H1 (cell line): ENCODE measurements around the gene PHC2. TPM values are rescaled to one million over a fixed set of nuclear protein-coding genes. Genes with fewer than 3 reads are reported as not detected.

Source experiments
- CTCF ChIA-PET: fragments of 300-600 bp; sonication (Branson Sonifier 250); formaldehyde crosslinking; loops from one replicate; lab custom pipeline; 2021; ENCODE audit not compliant: partially characterized antibody; lab: Charles Lee
- POLR2A ChIA-PET: fragments of 300-600 bp; sonication (Branson Sonifier 250); formaldehyde crosslinking; loops from one replicate; lab custom pipeline; 2021; ENCODE audit warnings: inconsistent platforms; ENCODE audit not compliant: partially characterized antibody; lab: Charles Lee
- DNase-seq, 2 experiments: peaks; one replicate each; pipeline versions ENCODE4 v3.0.0 to v3.0.0-alpha.2; 2010 to 2022; ENCODE audit warnings: low spot score in 2 of 2, low read depth in 1 of 2, mixed read lengths in 1 of 2
- FAIRE-seq: peaks from 2 replicates; lab custom pipeline; 2011; peaks lifted over from hg19 to GRCh38; lab: Jason Lieb, UNC
- H2AFZ ChIP-seq: 2 replicates; pipeline ENCODE4 v1.8.1; 2012; ENCODE audit warnings: low read length, inconsistent platforms
- H2AK5ac ChIP-seq: 2 replicates; pipeline ENCODE4 v1.6.1; 2013; ENCODE audit warnings: low read depth, low read length
- H2BK120ac ChIP-seq: replicated peaks from 2 replicates; pipeline ENCODE3; 2013; ENCODE audit warnings: low read depth, low read length, inconsistent platforms
- H2BK12ac ChIP-seq: 2 replicates; pipeline ENCODE4 v1.6.1; 2013; ENCODE audit warnings: low read depth, low read length
- H2BK15ac ChIP-seq: 2 replicates; pipeline ENCODE4 v1.6.1; 2013; ENCODE audit warnings: low read length
- H2BK20ac ChIP-seq: 2 replicates; pipeline ENCODE4 v1.6.1; 2013; ENCODE audit warnings: low read length
- H2BK5ac ChIP-seq: 2 replicates; pipeline ENCODE4 v1.6.1; 2013; ENCODE audit warnings: low read depth, low read length
- H3K14ac ChIP-seq: 2 replicates; pipeline ENCODE4 v1.6.1; 2013; ENCODE audit warnings: inconsistent platforms; ENCODE audit not compliant: insufficient read length
- H3K18ac ChIP-seq: 2 replicates; pipeline ENCODE4 v1.6.1; 2013; ENCODE audit warnings: low read length; ENCODE audit errors: extremely low read depth
- H3K23ac ChIP-seq: 2 replicates; pipeline ENCODE4 v1.6.1; 2013; ENCODE audit warnings: inconsistent platforms; ENCODE audit not compliant: insufficient read length
- H3K23me2 ChIP-seq: 2 replicates; pipeline ENCODE4 v1.6.1; 2013; ENCODE audit warnings: low read depth, low read length
- H3K27ac ChIP-seq: 2 replicates; pipeline ENCODE4 v1.6.1; 2011; ENCODE audit warnings: low read depth, low read length, inconsistent platforms
- H3K27me3 ChIP-seq, 4 experiments: replicated peaks in 1 of 4; 1 replicate in 1 of 4; 2 replicates in 3 of 4; pipeline versions ENCODE4 v1.6.1 to v1.8.1; 2011 to 2013; ENCODE audit warnings: low read length in 3 of 4, mild to moderate bottlenecking in 3 of 4, inconsistent platforms in 2 of 4, mixed read lengths in 2 of 4, moderate library complexity in 1 of 4; ENCODE audit not compliant: control insufficient read depth in 3 of 4, insufficient read depth in 3 of 4; ENCODE audit errors: extremely low read depth in 1 of 4
- H3K36me3 ChIP-seq, 4 experiments: 2 replicates each; pipeline versions ENCODE4 v1.6.1 to v1.8.1; 2011 to 2013; ENCODE audit warnings: mild to moderate bottlenecking in 4 of 4, low read length in 3 of 4, moderate library complexity in 2 of 4, control low read depth in 1 of 4, inconsistent platforms in 1 of 4; ENCODE audit not compliant: insufficient read depth in 4 of 4, control insufficient read depth in 2 of 4
- H3K4ac ChIP-seq: replicated peaks from 2 replicates; pipeline ENCODE3; 2013; ENCODE audit warnings: low read length, low read depth, mixed read lengths, inconsistent platforms; ENCODE audit not compliant: insufficient read length
- H3K4me1 ChIP-seq, 4 experiments: replicated peaks in 1 of 4; 1 replicate in 1 of 4; 2 replicates in 3 of 4; pipeline versions ENCODE4 v1.6.1 to v1.8.1; 2011 to 2013; ENCODE audit warnings: low read length in 3 of 4, inconsistent platforms in 2 of 4, mixed read lengths in 1 of 4; ENCODE audit not compliant: insufficient read depth in 4 of 4, control insufficient read depth in 3 of 4
- H3K4me2 ChIP-seq, 2 experiments: 2 replicates each; pipeline versions ENCODE4 v1.6.1 to v1.8.1; 2011 to 2013; ENCODE audit warnings: low read depth in 2 of 2, low read length in 2 of 2, control low read depth in 1 of 2, inconsistent platforms in 1 of 2, mild to moderate bottlenecking in 1 of 2; ENCODE audit not compliant: insufficient read depth in 1 of 2
- H3K4me3 ChIP-seq, 4 experiments: fragments of 200-600, 300-600 bp in 1 of 4; sonication (generic), shearing (Covaris generic), sonication (Bioruptor Twin) in 1 of 4; 2 replicates each; pipeline versions ENCODE4 v1.5.1 to v1.8.1; 2011 to 2016; ENCODE audit warnings: low read length in 4 of 4, low read depth in 3 of 4, control low read depth in 2 of 4, inconsistent platforms in 2 of 4, mild to moderate bottlenecking in 2 of 4, mixed read lengths in 1 of 4, moderate library complexity in 1 of 4; ENCODE audit not compliant: insufficient read depth in 2 of 4; ENCODE audit errors: extremely low read depth in 1 of 4
- H3K56ac ChIP-seq: replicated peaks from 2 replicates; pipeline ENCODE3; 2013; ENCODE audit warnings: low read depth, mild to moderate bottlenecking, mixed read lengths, low read length, inconsistent platforms; ENCODE audit not compliant: insufficient read length
- H3K79me1 ChIP-seq: 2 replicates; pipeline ENCODE4 v1.6.1; 2013; ENCODE audit warnings: low read depth, low read length, control low read depth
- H3K79me2 ChIP-seq, 2 experiments: 2 replicates each; pipeline versions ENCODE4 v1.6.1 to v1.8.1; 2012 to 2013; ENCODE audit warnings: low read length in 2 of 2, mild to moderate bottlenecking in 2 of 2, inconsistent platforms in 1 of 2; ENCODE audit not compliant: insufficient read depth in 2 of 2, control insufficient read depth in 1 of 2
- H3K9ac ChIP-seq, 4 experiments: replicated peaks in 1 of 4; 1 replicate in 1 of 4; 2 replicates in 3 of 4; pipeline versions ENCODE4 v1.6.1 to v1.8.1; 2011 to 2013; ENCODE audit warnings: low read depth in 3 of 4, low read length in 3 of 4, control low read depth in 2 of 4, mild to moderate bottlenecking in 2 of 4, moderate library complexity in 2 of 4, inconsistent platforms in 1 of 4; ENCODE audit errors: extremely low read depth in 1 of 4
- H3K9me3 ChIP-seq, 2 experiments: 2 replicates each; pipeline versions ENCODE4 v1.6.1 to v1.8.1; 2012 to 2013; ENCODE audit warnings: mild to moderate bottlenecking in 2 of 2, moderate library complexity in 2 of 2, control low read depth in 1 of 2, inconsistent platforms in 1 of 2, low read depth in 1 of 2, low read length in 1 of 2, mixed read lengths in 1 of 2; ENCODE audit not compliant: insufficient read depth in 2 of 2
- H4K20me1 ChIP-seq, 2 experiments: replicated peaks in 1 of 2; 2 replicates each; pipeline versions ENCODE3 to v1.8.1; 2011 to 2013; ENCODE audit warnings: inconsistent platforms in 2 of 2, low read length in 2 of 2, mild to moderate bottlenecking in 1 of 2; ENCODE audit not compliant: insufficient read depth in 2 of 2, control insufficient read depth in 1 of 2
- H4K5ac ChIP-seq: 2 replicates; pipeline ENCODE4 v1.6.1; 2013; ENCODE audit warnings: low read length, low read depth, mixed read lengths, inconsistent platforms; ENCODE audit not compliant: insufficient read length
- H4K8ac ChIP-seq: 2 replicates; pipeline ENCODE4 v1.8.0; 2013; ENCODE audit warnings: mild to moderate bottlenecking, moderate library complexity, low read length, inconsistent platforms; ENCODE audit not compliant: insufficient read depth; ENCODE audit errors: extremely low read depth
- H4K91ac ChIP-seq: replicated peaks from 2 replicates; pipeline ENCODE3; 2013; ENCODE audit warnings: low read length, mixed read lengths, inconsistent platforms; ENCODE audit not compliant: insufficient read length
- ASH2L ChIP-seq: fragments of 200-600, 300-600 bp; sonication (generic); IDR thresholded peaks from one replicate; pipeline ENCODE4 v1.7.1; 2017; ENCODE audit warnings: low read length
- CTBP2 ChIP-seq: IDR thresholded peaks from 2 replicates; pipeline ENCODE4 v1.7.0; 2011; ENCODE audit warnings: borderline replicate concordance, mild to moderate bottlenecking, moderate library complexity, mixed read lengths, low read length; ENCODE audit not compliant: insufficient read depth, insufficient read length
- CTCF ChIP-seq, 3 experiments: IDR thresholded peaks; 1 replicate in 2 of 3; 2 replicates in 1 of 3; pipeline versions ENCODE4 v1.5.1 to v1.6.1; 2011; ENCODE audit warnings: low read length in 3 of 3, mild to moderate bottlenecking in 3 of 3, inconsistent platforms in 2 of 3, low read depth in 1 of 3, moderate library complexity in 1 of 3; ENCODE audit not compliant: insufficient read depth in 1 of 3; ENCODE audit errors: control extremely low read depth in 1 of 3
- POU5F1 ChIP-seq: IDR thresholded peaks from 2 replicates; pipeline ENCODE4 v1.6.1; 2011; ENCODE audit warnings: low read depth, mild to moderate bottlenecking, low read length, moderate library complexity
- RAD21 ChIP-seq, 2 experiments: IDR thresholded peaks in 1 of 2; conservative IDR thresholded peaks in 1 of 2; 2 replicates each; pipeline ENCODE4 v1.6.1; 2011; ENCODE audit warnings: low read depth in 2 of 2, low read length in 2 of 2, improper control_type of control experiment in 1 of 2, inconsistent platforms in 1 of 2, mild to moderate bottlenecking in 1 of 2, moderate library complexity in 1 of 2
- RBBP5 ChIP-seq: IDR thresholded peaks from 2 replicates; pipeline ENCODE4 v1.7.1; 2012; ENCODE audit warnings: low read depth, mild to moderate bottlenecking, inconsistent platforms, low read length, moderate library complexity, borderline replicate concordance
- RFX5 ChIP-seq: IDR thresholded peaks from 2 replicates; pipeline ENCODE4 v1.6.1; 2011; ENCODE audit warnings: low read depth, low read length, improper control_type of control experiment, borderline replicate concordance
- SIRT6 ChIP-seq: IDR thresholded peaks from one replicate; pipeline ENCODE4 v1.7.1; 2012; ENCODE audit warnings: low read length, inconsistent platforms
- SP2 ChIP-seq: IDR thresholded peaks from 2 replicates; pipeline ENCODE4 v1.6.1; 2012; ENCODE audit warnings: mild to moderate bottlenecking, low read length, inconsistent platforms
- TBP ChIP-seq: IDR thresholded peaks from 2 replicates; pipeline ENCODE4 v1.6.1; 2011; ENCODE audit warnings: low read depth, low read length, improper control_type of control experiment
- WGBS, 2 experiments: shearing (Covaris generic) in 1 of 2; methylation state at CpG; one replicate each; pipeline versions ENCODE4 v1.1.6 to v1.1.7; 2013 to 2015; ENCODE audit warnings: low lambda C conversion rate in 2 of 2, mixed read lengths in 2 of 2, inconsistent platforms in 1 of 2, low coverage in 1 of 2, missing lambda C conversion rate in 1 of 2; ENCODE audit not compliant: insufficient replicate concordance in 2 of 2, insufficient coverage in 1 of 2, insufficient read length in 1 of 2; ENCODE audit errors: extremely low coverage in 1 of 2, missing lambda C conversion rate in 1 of 2; 5-methylcytosine and 5-hydroxymethylcytosine counted together
- polyA plus RNA-seq, 7 experiments: library from polyadenylated mRNA; depleted of rRNA in 3 of 7; stranded (reverse) in 5 of 7; unstranded in 2 of 7; fragments of >200 nt in 5 of 7; fragments of 200-250 nt in 2 of 7; gene quantifications; 1 replicate in 5 of 7; 2 replicates in 1 of 7; 4 replicates in 1 of 7; pipeline versions ENCODE4 v1.2.1 to v1.2.3, GENCODE V29; 2011 to 2013; ENCODE audit warnings: missing spikeins in 2 of 7, mixed read lengths in 2 of 7
- total RNA-seq: library from RNA; stranded (reverse); fragmentation: NEBNext Ultra II Directional; extraction: Animal tissue kit (Norgen Biotek cat#: 25700); gene quantifications from 2 replicates; pipeline ENCODE4 v1.2.1, GENCODE V29; 2021

The PHC2 gene
- total and polyA plus RNA-seq, 2 of the 8 experiments (the other 6 are each of a cell fraction or from before 2014, with no cell fraction given) = 5.6 to 14.2 TPM

- no peak for DNase-seq
- FAIRE-seq = no peak
- POLR2A ChIA-PET = interaction anchor here (1.2 to 2.7 kb wide), 4 partner anchors 10 to 28 kb away, joined by 3 to 10 read pairs (median 4); no protein-coding TSS in a partner anchor
- TF ChIP-seq TBP = no peak
- TF ChIP-seq CTCF (IDR thresholded peaks at IDR 0.05; ENCODE audit: control extremely low read depth in 1 of 3, insufficient read depth in 1 of 3, low read depth in 1 of 3, low read length in 3 of 3) = peak; percentile 20 to 50 (median 37); a peak in 3 of 4 replicates
- no peak for TF ChIP-seq SIRT6
- TF ChIP-seq POU5F1 = no peak
- no peak for TF ChIP-seq RFX5
- TF ChIP-seq RAD21 (IDR thresholded peaks at IDR 0.05 in 1 of 2, conservative IDR thresholded peaks at IDR 0.05 in 1 of 2; ENCODE audit: low read depth in 2 of 2, low read length in 2 of 2) = peak; percentile 10 to 43; a peak in 3 of 4 replicates
- no peak for TF ChIP-seq ASH2L
- TF ChIP-seq CTBP2 = no peak
- TF ChIP-seq SP2 = no peak
- no peak for TF ChIP-seq RBBP5
Observed at GRCh38 chr1:33339413-33339812, 91.5 kb downstream of the PHC2 start.

More at GRCh38 chr1:33339413-33339812, 91.5 kb downstream of the PHC2 start:
- no peak overlapping the region for H3K4ac ChIP-seq
- no peak overlapping the region for H4K5ac ChIP-seq
- H3K79me2 ChIP-seq = no peaks in the 10 kb centered on the region
- H2BK5ac ChIP-seq = no peak overlapping the region
- CTCF ChIA-PET = interaction anchor here (0.5 to 4.4 kb wide), 20 partner anchors 9 to 156 kb away, joined by 3 to 37 read pairs (median 4); partner anchors contain the start of gene A3GALT2
- H3K36me3 ChIP-seq = no peaks in the 10 kb centered on the region
- H3K4me1 ChIP-seq = peaks cover 23 to 53% (median 30%) of the 10 kb centered on the region in 4 experiments
- no peak overlapping the region for H3K18ac ChIP-seq
- no peaks in the 10 kb centered on the region for H3K9me3 ChIP-seq
- H3K56ac ChIP-seq = no peak overlapping the region
- H4K8ac ChIP-seq = no peak overlapping the region
- H3K23me2 ChIP-seq = no peaks in the 10 kb centered on the region
- no peak overlapping the region for H2BK15ac ChIP-seq
- no peak overlapping the region for H3K23ac ChIP-seq
- peak overlapping the region in 1 of 2 experiments; percentile 61; a peak in 1 of 4 replicates for H3K4me2 ChIP-seq
- no peaks in the 10 kb centered on the region; a peak in 1 of 7 replicates for H3K27me3 ChIP-seq
- no peak overlapping the region for H3K9ac ChIP-seq
- no peak overlapping the region for H3K4me3 ChIP-seq
- no peak overlapping the region for H3K14ac ChIP-seq
- peaks cover 0 to 2% of the 10 kb centered on the region in 2 experiments for H4K20me1 ChIP-seq
- H2AK5ac ChIP-seq = no peak overlapping the region
- no peak overlapping the region for H2BK20ac ChIP-seq
- no peak overlapping the region for H4K91ac ChIP-seq
- H3K27ac ChIP-seq = peak overlapping the region; percentile 74; the same call in 1 of the 2 replicates
- no peak overlapping the region for H2AFZ ChIP-seq
- no peaks in the 10 kb centered on the region for H3K79me1 ChIP-seq
- H2BK12ac ChIP-seq = no peak overlapping the region; the same call in 1 of the 2 replicates
- no peak overlapping the region for H2BK120ac ChIP-seq
- 58% methylated on average over 2 of the region's 2 CpGs; no CpG with 5 or more reads in 1 of the 2 experiments for WGBS, 2 experiments
